HFFc6 (cell line): Measurements from ENCODE around the gene SS18L1. TPM values are rescaled to one million over a fixed set of nuclear protein-coding genes. Genes with fewer than 3 reads are reported as not detected.

Experiments used
- DNase-seq: peaks from one replicate; pipeline ENCODE4 v3.0.0-alpha.2; 2018
- H3K27ac Mint-ChIP-seq: 2 replicates; pipeline ENCODE4 v1.8.0; 2020; ENCODE audit warnings: mild to moderate bottlenecking, mixed read lengths
- H3K27me3 Mint-ChIP-seq: 2 replicates; pipeline ENCODE4 v1.8.0; 2021; ENCODE audit warnings: mild to moderate bottlenecking, moderate library complexity, mixed read lengths; ENCODE audit not compliant: insufficient read depth
- H3K36me3 Mint-ChIP-seq: 2 replicates; pipeline ENCODE4 v1.8.0; 2021; ENCODE audit warnings: low read depth, mixed read lengths
- H3K4me1 Mint-ChIP-seq: 2 replicates; pipeline ENCODE4 v1.8.0; 2020; ENCODE audit warnings: low read depth, mixed read lengths
- H3K4me3 Mint-ChIP-seq: 2 replicates; pipeline ENCODE4 v1.8.0; 2020; ENCODE audit warnings: mild to moderate bottlenecking, moderate library complexity, mixed read lengths
- H3K9me3 Mint-ChIP-seq: 2 replicates; pipeline ENCODE4 v1.8.0; 2020; ENCODE audit warnings: mild to moderate bottlenecking, mixed read lengths
- total RNA-seq, 6 experiments: library from RNA; stranded (reverse); fragmentation: NEBNext Ultra II Directional; extraction: Animal tissue kit (Norgen Biotek cat#: 25700); gene quantifications; 2 replicates in 1 of 6; 3 replicates in 5 of 6; pipeline ENCODE4 v1.2.3, GENCODE V29; 2021
- TF ChIP-seq, protein P1 (sequence below): fragments of 200-600 bp; sonication (generic); IDR thresholded peaks from 2 replicates; pipeline ENCODE4 v1.5.0; 2021; ENCODE audit warnings: antibody characterized with exemption, mild to moderate bottlenecking

SS18L1 gene
- total RNA-seq, 6 experiments from 2014 or later: 5.5 to 7.9 (median 5.9) TPM

DNA sequence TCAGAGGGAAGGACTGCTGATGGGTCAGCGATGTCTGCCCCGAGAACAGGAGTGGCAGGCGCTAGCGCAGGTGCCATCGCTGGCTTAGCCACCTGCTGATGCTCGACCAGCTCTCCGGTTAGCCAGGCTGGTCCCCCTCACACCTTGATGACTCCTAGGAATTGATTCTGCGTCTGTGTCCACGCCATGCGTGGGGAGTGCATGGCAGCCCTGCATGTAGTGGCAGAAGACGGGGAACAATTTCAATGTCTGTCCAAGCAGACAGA, 6.7 kb downstream of the SS18L1 start:
- Mint-ChIP-seq H3K27me3 (peaks cover 3% of the 10 kb centered on the region), H3K4me1 (peaks cover 24% of the 10 kb centered on the region), H3K9me3 (peaks cover 6% of the 10 kb centered on the region; the same call in 1 of the 2 replicates), H3K36me3 (peaks cover 27% of the 10 kb centered on the region), H3K4me3 (no peak overlapping the region), H3K27ac (no peak overlapping the region)
- DNase-seq: no peak
- TF ChIP-seq, protein P1, sequence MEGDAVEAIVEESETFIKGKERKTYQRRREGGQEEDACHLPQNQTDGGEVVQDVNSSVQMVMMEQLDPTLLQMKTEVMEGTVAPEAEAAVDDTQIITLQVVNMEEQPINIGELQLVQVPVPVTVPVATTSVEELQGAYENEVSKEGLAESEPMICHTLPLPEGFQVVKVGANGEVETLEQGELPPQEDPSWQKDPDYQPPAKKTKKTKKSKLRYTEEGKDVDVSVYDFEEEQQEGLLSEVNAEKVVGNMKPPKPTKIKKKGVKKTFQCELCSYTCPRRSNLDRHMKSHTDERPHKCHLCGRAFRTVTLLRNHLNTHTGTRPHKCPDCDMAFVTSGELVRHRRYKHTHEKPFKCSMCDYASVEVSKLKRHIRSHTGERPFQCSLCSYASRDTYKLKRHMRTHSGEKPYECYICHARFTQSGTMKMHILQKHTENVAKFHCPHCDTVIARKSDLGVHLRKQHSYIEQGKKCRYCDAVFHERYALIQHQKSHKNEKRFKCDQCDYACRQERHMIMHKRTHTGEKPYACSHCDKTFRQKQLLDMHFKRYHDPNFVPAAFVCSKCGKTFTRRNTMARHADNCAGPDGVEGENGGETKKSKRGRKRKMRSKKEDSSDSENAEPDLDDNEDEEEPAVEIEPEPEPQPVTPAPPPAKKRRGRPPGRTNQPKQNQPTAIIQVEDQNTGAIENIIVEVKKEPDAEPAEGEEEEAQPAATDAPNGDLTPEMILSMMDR: no peak

DNA sequence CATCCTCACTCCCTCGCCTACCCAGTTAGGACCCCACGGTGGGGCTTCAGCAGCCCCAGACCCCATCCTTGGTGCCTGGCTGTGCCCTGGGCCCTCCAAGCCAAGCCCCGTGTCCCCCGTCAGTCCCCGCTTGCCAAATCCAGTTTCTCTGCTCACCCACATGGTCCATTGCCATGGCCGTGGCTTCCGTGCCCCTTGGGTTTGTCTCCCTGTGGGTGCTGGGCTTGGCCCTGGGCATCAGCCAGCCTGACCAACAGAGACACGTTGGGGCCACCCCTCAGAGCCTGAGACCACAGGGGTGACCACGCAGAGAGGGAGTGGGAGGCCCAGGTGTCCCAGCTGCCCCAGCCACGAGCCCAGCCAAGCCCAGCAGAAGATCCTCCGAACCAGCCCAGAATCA, 7.7 kb downstream of the SS18L1 start:
- TF ChIP-seq, protein P1: no peak
- Mint-ChIP-seq H3K4me3 (no peak overlapping the region), H3K27me3 (peaks cover 3% of the 10 kb centered on the region), H3K9me3 (peaks cover 6% of the 10 kb centered on the region; the same call in 1 of the 2 replicates), H3K36me3 (peaks cover 34% of the 10 kb centered on the region), H3K27ac (no peak overlapping the region), H3K4me1 (peaks cover 24% of the 10 kb centered on the region)
- no peak for DNase-seq

DNA sequence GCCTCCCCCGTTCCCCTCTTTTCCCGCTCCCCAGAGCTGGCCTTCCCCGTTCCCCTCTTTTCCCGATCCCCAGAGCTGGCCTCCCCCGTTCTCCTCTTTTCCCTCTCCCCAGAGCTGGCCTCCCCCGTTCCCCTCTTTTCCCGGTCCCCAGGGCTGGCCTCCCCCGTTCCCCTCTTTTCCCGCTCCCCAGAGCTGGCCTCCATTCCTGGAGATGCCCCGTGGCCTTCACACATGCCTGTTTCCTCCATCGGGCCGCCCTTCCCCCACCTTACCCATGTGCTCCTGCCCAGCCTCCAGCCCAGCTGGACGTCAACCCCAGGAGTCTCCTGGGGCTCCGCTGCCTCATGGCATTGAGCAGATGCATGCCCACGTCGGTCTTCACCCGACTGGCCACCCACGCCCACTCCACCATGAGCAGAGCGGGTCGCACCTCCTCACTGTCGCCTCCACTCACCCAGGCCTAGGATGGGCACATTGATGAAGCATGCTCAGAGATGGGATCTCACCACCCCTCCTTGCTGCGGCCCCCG, 8.3 kb downstream of the SS18L1 start:
- TF ChIP-seq, protein P1: no peak
- no peak for DNase-seq
- H3K9me3 Mint-ChIP-seq: peaks cover 6% of the 10 kb centered on the region; the same call in 1 of the 2 replicates
- H3K27me3 Mint-ChIP-seq: peaks cover 3% of the 10 kb centered on the region
- no peak overlapping the region for H3K27ac Mint-ChIP-seq
- H3K4me1 Mint-ChIP-seq: peaks cover 24% of the 10 kb centered on the region
- H3K4me3 Mint-ChIP-seq: no peak overlapping the region
- H3K36me3 Mint-ChIP-seq: peaks cover 34% of the 10 kb centered on the region

DNA sequence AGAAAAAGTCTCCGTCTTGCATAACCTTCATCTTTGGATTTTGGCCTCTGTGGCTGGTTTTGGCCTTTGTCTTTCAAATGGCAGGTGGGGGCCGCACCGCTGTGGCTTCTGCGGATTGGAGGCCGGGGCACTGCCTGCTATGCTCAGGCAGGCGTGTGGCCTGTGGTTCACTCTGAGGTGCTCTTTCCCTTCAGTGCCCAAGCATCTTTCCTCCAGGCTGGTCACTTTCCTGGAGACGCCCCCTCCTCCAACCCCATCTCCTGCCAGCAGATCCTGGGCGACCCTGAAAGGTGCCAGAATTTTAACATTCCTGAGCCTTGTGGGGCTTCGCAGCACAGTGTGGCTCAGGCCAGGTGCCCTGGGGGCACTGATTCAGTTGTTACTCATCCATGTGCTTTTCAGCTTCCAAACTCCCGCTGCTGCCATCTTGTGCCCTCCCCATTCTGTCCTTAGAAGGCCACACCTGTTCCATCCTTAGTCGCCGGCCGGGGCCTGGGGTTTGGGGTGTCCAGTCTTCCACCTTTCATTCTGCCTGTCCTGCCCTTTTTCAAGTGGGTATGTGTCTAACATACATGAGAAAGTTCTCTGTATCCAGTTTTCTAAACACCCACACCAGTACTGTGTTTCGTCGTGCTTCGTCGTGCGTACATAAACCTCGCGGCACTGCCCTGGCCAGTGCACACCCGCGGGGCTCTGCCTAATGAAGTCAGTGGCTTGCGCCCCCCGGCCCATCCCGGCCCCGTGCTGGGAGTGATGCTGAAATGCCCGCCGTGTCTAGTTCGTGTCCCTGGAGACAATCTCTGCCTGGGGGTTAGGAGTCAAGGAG, 12.1 kb downstream of the SS18L1 start:
- H3K36me3 Mint-ChIP-seq: peaks cover 40% of the 10 kb centered on the region
- 0 out of 2 replicates have a peak overlapping the region, but pooled peaks have one; percentile 4 for H3K4me3 Mint-ChIP-seq
- H3K9me3 Mint-ChIP-seq: peaks cover 6% of the 10 kb centered on the region; the same call in 1 of the 2 replicates
- peaks cover 3% of the 10 kb centered on the region; the same call in 1 of the 2 replicates for H3K27me3 Mint-ChIP-seq
- H3K4me1 Mint-ChIP-seq: peaks cover 29% of the 10 kb centered on the region
- TF ChIP-seq, protein P1: no peak
- DNase-seq: peak; percentile 37
- H3K27ac Mint-ChIP-seq: no peak overlapping the region

DNA sequence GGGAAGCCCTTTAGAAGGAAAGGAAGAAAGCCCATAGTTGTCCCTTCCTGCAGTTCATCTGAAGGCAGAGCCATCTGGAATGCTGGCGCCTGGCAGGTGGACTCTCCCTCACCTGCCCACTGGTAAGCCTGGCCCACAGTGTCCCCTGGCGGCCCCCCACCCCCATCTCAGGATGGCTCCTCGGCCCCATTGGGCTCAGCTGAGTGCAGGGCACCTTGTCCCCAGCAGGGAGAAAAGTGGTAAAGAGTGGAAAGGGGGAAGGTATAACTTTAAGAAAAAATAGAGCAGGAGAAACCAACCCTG, 12.6 kb downstream of the SS18L1 start:
- DNase-seq: no peak
- Mint-ChIP-seq H3K36me3 (peaks cover 42% of the 10 kb centered on the region), H3K4me1 (peaks cover 35% of the 10 kb centered on the region), H3K4me3 (no peak overlapping the region), H3K27me3 (peaks cover 3% of the 10 kb centered on the region; the same call in 1 of the 2 replicates), H3K27ac (no peak overlapping the region), H3K9me3 (peaks cover 6% of the 10 kb centered on the region; the same call in 1 of the 2 replicates)
- TF ChIP-seq, protein P1: no peak
